Sigmoid colon (tissue), 4 donors: ENCODE measurements around the gene IGSF21.

Experiments
- EP300 ChIP-seq, 4 donors: sonication (generic); formaldehyde crosslinking; IDR thresholded peaks; one replicate each; pipeline ENCODE4 v1.6.1; 2017; ENCODE audit warnings: antibody characterized with exemption in 4 of 4
- POLR2A ChIP-seq, 2 donors: fragments of 450-650 bp; IDR thresholded peaks; one replicate each; pipeline ENCODE4 v1.6.1; 2016; ENCODE audit warnings: antibody characterized with exemption in 2 of 2, mild to moderate bottlenecking in 2 of 2, moderate library complexity in 2 of 2
- POLR2AphosphoS5 ChIP-seq, 4 donors: sonication (generic); formaldehyde crosslinking; IDR thresholded peaks; one replicate each; pipeline ENCODE4 v1.6.1; 2017; ENCODE audit warnings: antibody characterized with exemption in 4 of 4
- TF ChIP-seq, protein P1 (sequence below), 4 experiments: fragments of 450-650 bp in 3 of 4; fragments of 200-600 bp in 1 of 4; IDR thresholded peaks; one replicate each; pipeline ENCODE4 v1.5.1; 2016 to 2019; ENCODE audit warnings: antibody characterized with exemption in 4 of 4, mild to moderate bottlenecking in 3 of 4, moderate library complexity in 2 of 4

DNA sequence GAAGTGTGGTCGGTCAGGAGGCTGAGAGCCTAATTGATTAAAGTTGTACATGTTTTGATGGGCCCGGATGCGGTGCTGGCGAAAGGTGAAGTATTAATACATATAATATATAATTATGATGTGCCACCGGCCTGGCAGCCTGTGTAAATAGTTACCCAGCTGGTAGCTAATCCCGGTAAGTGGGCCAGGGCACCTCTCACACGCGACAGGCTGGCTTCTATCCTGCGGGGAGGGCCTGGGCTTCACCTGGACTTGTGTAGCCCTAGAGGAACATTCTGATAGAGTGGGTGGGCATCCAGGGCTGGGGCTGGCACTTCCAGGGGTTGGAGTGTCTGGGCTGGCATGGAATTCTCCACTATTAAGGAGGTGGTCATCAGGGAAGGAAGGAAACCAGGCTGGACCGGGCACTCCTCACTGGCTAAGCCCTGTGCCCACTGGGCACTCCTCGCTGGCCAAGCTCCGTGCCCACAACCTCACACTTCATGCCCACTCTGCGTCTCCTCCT lies 48.3 kb downstream of the IGSF21 start:
- TF ChIP-seq, protein P1, sequence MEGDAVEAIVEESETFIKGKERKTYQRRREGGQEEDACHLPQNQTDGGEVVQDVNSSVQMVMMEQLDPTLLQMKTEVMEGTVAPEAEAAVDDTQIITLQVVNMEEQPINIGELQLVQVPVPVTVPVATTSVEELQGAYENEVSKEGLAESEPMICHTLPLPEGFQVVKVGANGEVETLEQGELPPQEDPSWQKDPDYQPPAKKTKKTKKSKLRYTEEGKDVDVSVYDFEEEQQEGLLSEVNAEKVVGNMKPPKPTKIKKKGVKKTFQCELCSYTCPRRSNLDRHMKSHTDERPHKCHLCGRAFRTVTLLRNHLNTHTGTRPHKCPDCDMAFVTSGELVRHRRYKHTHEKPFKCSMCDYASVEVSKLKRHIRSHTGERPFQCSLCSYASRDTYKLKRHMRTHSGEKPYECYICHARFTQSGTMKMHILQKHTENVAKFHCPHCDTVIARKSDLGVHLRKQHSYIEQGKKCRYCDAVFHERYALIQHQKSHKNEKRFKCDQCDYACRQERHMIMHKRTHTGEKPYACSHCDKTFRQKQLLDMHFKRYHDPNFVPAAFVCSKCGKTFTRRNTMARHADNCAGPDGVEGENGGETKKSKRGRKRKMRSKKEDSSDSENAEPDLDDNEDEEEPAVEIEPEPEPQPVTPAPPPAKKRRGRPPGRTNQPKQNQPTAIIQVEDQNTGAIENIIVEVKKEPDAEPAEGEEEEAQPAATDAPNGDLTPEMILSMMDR (IDR thresholded peaks at IDR 0.05), result no peak
- no peak for TF ChIP-seq EP300 (IDR thresholded peaks at IDR 0.05)
- no peak for TF ChIP-seq POLR2A (IDR thresholded peaks at IDR 0.05)
- TF ChIP-seq POLR2AphosphoS5 (IDR thresholded peaks at IDR 0.05), result no peak
